HG03432 (cell line): ENCODE data around the gene GAP43.
A peak's percentile ranks its signal among the peaks of the same experiment; 100 is the strongest.

ENCODE experiments used
- ATAC-seq: cut with Tn5 transposase; IDR thresholded peaks from one replicate; pipeline ENCODE4 v1.9.1; 2021; ENCODE audit warnings: mild to moderate bottlenecking, moderate library complexity; ENCODE audit not compliant: unreplicated experiment

Gene GAP43

DNA sequence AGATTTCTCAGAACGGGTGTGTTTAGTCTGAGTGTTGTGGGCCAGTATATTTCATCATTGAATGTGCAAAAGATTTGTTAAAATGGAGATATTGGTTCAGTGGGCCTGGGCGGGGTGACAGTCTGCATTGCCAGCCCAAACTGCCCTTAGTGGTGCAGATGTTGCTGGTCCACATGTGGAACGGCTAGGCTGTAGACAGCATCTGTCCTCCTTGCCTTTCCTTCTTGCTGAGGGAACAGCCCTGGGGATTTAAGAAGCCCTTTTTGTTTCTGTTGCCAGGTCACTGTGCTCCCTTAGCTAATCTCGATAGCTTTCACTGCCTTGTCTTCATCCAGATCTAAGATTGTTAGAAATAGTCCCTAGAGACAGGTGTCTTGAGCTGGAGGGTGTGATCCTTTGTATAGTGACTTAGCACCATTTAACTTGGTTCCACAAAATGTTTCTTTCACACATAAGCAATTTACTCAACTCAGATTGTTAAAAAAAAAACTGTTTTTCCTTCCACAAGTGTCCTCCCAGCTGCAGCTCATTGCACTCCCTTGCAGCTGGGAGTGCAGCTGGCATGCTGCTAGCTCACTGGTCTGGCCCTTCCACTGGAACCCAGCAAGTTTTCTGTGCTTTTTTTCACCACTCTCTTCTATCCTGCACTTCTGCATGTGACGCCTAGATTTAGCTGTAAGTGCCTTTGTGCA is 37.5 kb downstream of the GAP43 start:
- no peak for ATAC-seq

- ATAC-seq: no peak
Measured at GRCh38 chr3:115662356-115662755, 39.0 kb downstream of the GAP43 start.

DNA sequence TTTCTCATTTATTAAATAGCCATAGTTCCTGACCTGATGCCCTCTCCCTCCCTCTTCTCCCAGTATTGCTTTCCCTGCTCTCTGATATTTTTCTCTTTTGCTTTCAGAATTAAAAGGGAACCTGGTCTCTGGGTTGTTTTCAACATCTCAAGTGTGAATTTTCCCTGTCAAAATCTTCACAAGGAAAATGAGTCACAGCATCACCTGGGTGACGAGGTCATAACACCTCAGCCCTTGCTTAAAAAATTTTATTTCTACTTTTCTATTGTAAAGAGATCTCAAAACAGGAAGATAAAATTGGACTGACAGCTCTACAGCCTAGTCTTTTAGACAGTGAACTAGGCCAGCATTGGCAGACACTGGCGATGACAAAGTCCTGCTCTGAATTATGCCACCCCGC is 40.1 kb downstream of the GAP43 start:
- ATAC-seq: no peak

DNA sequence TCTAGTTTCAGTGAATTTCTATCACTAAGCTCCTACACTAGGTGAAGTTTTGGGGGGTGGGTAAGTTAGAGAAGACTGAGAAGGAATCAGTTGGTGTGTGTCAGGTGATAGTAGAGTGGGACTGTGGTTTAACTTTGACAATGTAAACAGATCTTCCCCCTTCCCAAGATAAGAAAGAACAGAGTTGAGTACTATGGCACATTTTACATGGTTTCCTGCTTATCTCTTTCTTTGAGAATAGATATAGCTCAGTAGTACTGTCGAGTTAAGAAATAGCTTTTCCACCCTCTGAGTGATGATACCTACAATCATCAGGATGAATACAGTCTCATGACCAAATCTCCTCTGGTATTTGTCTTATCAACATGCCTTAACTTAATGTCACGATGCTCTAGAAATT is 42.8 kb downstream of the GAP43 start:
- no peak for ATAC-seq

- ATAC-seq: peak; percentile 68
Measured at GRCh38 chr3:115666920-115667737, 43.8 kb downstream of the GAP43 start.

DNA sequence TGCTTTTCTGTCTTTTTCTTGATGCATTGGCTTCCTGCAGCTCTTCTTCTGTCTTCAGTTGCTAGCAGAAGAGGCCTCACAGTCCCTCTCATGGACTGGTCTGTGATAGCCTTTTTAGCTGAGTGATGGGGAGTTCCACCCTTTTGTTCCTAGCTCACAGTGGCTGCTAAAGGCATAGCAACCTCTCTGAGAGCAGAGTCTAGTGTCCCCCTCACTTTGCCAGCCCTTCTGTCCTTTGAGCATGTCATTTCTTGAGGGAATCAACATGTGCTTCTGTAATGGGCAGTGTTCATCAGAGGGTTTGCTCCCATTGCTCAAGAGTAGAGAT is 44.4 kb downstream of the GAP43 start:
- ATAC-seq: peak; percentile 27

DNA sequence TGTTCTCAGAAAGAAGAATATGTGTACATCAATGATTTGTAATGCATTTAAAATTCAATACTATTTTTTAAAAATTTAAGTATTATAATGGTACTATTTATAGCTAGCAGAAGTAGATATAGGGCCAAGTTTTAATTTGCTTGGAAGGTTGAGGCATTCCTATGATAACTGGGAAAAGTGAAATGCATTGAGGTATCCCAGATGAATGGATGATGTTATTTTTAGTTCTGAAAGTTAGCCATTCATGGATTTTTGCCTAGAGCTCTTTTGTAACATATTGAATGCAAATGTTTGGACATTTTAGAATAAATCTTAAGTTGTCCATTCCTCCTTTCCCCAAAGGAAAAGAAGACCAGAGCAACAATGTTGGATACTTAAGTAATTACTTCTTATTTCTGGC is 47.6 kb downstream of the GAP43 start:
- ATAC-seq: no peak

DNA sequence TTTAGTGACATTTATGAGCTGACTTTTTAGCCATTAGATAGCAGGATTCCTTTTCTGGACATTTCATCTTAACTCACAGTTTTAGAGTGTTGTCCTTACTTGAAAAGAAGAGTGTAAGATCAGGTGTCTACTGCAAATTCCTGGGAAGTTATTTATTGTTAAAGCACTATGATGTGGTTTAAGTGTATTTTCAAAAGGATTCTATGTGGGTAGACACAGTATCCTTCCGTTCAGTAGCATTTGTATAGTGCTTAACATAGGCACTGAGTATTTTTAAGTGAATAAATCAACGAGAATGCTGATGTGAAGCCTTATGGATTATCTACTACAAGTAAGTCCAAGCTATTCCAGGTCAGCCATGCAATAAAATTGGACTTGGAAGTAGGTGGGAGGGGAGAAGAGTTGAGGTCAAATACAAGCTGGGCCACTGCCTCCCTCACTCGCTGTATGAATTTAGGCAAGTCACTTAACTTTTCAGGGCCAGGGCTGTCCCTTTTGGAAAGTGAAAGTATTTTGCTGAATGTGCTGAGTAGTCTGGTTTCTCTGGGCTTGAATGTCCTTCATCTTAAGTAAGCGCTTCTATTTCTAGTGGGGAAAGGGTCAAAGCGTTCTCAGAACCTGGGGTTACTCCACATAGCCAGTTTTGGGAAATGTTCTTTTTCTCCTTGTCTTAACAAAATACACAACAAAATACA is 48.6 kb downstream of the GAP43 start:
- ATAC-seq: no peak

GRCh38 chr3:115673881-115674280 is 50.6 kb downstream of the GAP43 start:
- no peak for ATAC-seq

- ATAC-seq: no peak
Measured at GRCh38 chr3:115676336-115676735, 53.0 kb downstream of the GAP43 start.

DNA sequence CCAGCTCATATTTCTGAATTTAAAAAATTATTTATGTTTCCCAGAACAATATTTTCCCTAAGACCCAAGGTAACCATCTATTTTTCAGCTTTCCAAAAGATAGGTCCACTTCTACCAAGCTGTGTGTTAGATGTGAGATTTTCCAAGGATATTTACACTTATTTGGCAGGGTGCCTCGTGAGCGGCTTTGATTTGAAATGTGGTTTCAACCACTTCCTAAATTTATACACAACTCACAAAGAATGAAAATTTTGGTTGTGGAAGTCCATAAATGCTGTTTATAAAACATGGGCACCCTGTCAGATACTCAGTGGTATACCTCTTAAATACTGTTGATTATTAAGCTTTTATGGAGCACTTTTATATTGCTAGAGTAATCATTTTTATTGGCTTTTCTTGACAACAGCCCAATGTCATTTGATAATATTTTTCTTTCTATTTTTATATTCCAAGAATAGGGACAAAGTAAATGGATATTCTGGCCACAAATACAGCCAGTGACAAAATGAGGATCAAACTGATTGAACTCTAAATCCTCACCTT is 57.6 kb downstream of the GAP43 start:
- no peak for ATAC-seq

DNA sequence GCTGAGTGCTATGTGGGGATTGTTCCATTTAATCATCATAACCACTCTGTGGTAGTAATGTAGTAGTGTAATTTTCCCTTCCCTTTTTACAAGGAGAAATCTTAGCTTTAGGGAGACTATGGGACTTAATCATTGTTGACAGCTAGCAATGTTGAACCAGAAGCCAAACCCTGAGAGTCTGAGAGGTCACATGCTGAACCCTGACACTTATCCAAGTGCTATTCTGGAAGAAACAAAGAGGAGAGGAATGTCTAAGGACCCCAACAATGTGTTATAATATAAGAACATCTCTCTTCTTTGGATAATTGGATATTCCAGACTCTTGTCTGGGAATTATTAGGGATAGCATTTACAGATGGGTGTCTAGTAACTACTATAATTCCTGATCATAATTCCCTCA is 58.4 kb downstream of the GAP43 start:
- ATAC-seq: no peak

- ATAC-seq: no peak
Measured at GRCh38 chr3:115683305-115683704, 60.0 kb downstream of the GAP43 start.

- no peak for ATAC-seq
Measured at GRCh38 chr3:115683773-115684172, 60.5 kb downstream of the GAP43 start.

GRCh38 chr3:115685097-115685496 is 61.8 kb downstream of the GAP43 start:
- ATAC-seq: peak; percentile 86

- no peak for ATAC-seq
Measured at GRCh38 chr3:115687721-115688120, 64.4 kb downstream of the GAP43 start.

DNA sequence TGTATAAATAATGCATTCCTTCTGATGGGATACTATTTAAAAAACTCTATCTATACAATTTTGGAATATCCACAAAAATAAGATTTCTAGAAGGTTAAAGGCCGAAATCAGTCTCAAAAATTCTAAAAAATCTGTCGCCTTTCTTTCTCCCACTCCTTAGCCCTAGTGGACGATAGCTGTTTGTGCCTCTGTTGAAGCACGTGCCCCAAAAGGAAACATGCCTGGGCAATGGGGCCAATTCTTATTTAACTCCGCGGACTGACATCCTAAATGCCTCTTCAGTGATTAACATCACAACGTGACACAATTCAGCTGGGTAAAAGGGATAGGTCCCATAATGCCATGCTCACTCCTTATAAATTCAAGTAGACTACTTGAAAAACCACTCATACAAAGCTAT is 65.1 kb downstream of the GAP43 start:
- no peak for ATAC-seq

- ATAC-seq: no peak
Measured at GRCh38 chr3:115689928-115690327, 66.6 kb downstream of the GAP43 start.

- no peak for ATAC-seq
Measured at GRCh38 chr3:115691964-115692363, 68.7 kb downstream of the GAP43 start.

- ATAC-seq: peak; percentile 97
Measured at GRCh38 chr3:115692887-115693524, 69.7 kb downstream of the GAP43 start.

DNA sequence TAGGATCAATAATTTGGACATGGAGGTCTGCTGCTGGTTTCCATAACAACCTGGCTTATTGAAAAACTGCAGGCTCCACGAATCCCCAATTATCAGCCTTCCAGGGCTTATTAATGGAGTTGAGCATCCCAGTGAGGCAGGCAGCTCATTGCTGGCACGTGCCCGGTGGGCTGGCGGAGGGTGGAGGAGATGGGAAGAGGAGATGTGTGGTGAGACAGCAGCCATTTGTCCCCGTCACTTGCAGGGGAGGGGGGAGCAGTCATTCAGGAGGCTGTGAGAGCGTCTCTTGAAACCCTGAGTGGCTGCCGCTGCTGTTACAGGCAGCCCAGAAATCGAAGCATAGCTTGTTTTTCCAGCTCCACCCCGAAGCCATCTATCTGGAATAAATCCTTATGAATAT is 70.6 kb downstream of the GAP43 start:
- ATAC-seq: no peak
